ENCODE results near the gene SAMHD1.

- TF ChIP-seq POLR2A (IDR thresholded peaks at IDR 0.05; ENCODE audit: low read depth, low read length), result no peak
- no peak for TF ChIP-seq TAF1 (IDR thresholded peaks at IDR 0.05; ENCODE audit: borderline replicate concordance, low read depth, low read length)
These were observed 100.0 kb downstream of the SAMHD1 start for GRCh38 chr20:36851490-36851889.

Measured in GM12892 (cell line).